Peyer's patch (tissue), 4 donors: Measurements from ENCODE around the gene SHANK1. TPM values are rescaled to one million over a fixed set of nuclear protein-coding genes. Genes with fewer than 3 reads are reported as not detected.
"Not testable (repeated sequence)": the region's sequence is repeated elsewhere in the genome, so short reads cannot be mapped to it uniquely, and the experiment has no call there.

ENCODE experiments used
- DNase-seq, 3 donors: peaks; one replicate each; pipeline ENCODE4 v3.0.0-alpha.2; 2017 to 2019
- H3K27ac ChIP-seq, 4 donors: fragments of 200-600 bp; sonication (generic); one replicate each; pipeline ENCODE4 v1.5.1; 2016 to 2019
- H3K27me3 ChIP-seq, 2 donors: fragments of 200-600 bp; sonication (generic); one replicate each; pipeline ENCODE4 v1.5.1; 2019
- H3K36me3 ChIP-seq, 3 donors: fragments of 200-600 bp; sonication (generic); one replicate each; pipeline ENCODE4 v1.5.1; 2016 to 2019
- H3K4me1 ChIP-seq, 4 donors: fragments of 200-600 bp; sonication (generic); one replicate each; pipeline ENCODE4 v1.5.1; 2016 to 2019
- H3K4me3 ChIP-seq, 4 donors: fragments of 200-600 bp; sonication (generic); 1 replicate in 3 of 4; 2 replicates in 1 of 4; pipeline ENCODE4 v1.5.1; 2016 to 2019; ENCODE audit warnings: mild to moderate bottlenecking in 1 of 4
- H3K9me3 ChIP-seq, 4 donors: fragments of 200-600 bp; sonication (generic); one replicate each; pipeline ENCODE4 v1.5.1; 2016 to 2019; ENCODE audit warnings: mild to moderate bottlenecking in 1 of 4
- POLR2A ChIP-seq, 2 donors: fragments of 450-650 bp; IDR thresholded peaks; one replicate each; pipeline ENCODE4 v1.5.1; 2017; ENCODE audit warnings: antibody characterized with exemption in 2 of 2, mild to moderate bottlenecking in 2 of 2, moderate library complexity in 2 of 2
- total RNA-seq, 4 donors: library from RNA; depleted of rRNA; stranded (reverse); fragments of >200 nt; gene quantifications; one replicate each; pipeline ENCODE4 v1.1.0, GENCODE V29; 2016
- TF ChIP-seq, protein P1 (sequence below), 6 experiments: fragments of 450-650 bp in 4 of 6; fragments of 200-600 bp in 2 of 6; sonication (generic) in 1 of 6; IDR thresholded peaks; one replicate each; pipeline ENCODE4 v1.5.1; 2017 to 2019; ENCODE audit warnings: antibody characterized with exemption in 6 of 6, mild to moderate bottlenecking in 3 of 6, moderate library complexity in 1 of 6

SHANK1 gene
- total RNA-seq, 4 donors from 2014 or later = 0.83 to 1.3 TPM; not detected in 2

DNA sequence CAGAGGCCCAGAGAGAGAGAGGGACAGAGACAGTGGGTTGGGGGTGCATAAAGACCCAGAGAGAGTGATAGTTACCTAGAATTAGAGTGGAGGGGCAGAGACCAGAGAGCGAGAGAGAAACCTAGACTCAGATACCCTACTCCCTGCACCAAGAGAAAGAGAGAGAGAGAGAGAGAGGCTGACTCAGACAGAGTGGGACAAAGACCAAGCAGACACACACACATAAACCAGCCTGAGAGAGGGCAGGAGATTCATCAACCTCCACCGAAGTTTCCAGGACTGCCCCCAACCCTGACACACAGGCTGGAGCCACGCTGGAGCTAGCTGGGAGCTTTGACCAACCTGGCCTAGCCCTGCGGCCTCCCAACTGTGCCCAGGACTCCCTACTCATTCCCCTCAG, 92.8 kb downstream of the SHANK1 start:
- H3K4me3 ChIP-seq = no peak overlapping the region
- H3K4me1 ChIP-seq = no peaks in the 10 kb centered on the region
- H3K9me3 ChIP-seq = no peaks in the 10 kb centered on the region
- H3K36me3 ChIP-seq = no peaks in the 10 kb centered on the region
- DNase-seq = no peak
- TF ChIP-seq POLR2A (IDR thresholded peaks at IDR 0.05) = no peak
- TF ChIP-seq, protein P1, sequence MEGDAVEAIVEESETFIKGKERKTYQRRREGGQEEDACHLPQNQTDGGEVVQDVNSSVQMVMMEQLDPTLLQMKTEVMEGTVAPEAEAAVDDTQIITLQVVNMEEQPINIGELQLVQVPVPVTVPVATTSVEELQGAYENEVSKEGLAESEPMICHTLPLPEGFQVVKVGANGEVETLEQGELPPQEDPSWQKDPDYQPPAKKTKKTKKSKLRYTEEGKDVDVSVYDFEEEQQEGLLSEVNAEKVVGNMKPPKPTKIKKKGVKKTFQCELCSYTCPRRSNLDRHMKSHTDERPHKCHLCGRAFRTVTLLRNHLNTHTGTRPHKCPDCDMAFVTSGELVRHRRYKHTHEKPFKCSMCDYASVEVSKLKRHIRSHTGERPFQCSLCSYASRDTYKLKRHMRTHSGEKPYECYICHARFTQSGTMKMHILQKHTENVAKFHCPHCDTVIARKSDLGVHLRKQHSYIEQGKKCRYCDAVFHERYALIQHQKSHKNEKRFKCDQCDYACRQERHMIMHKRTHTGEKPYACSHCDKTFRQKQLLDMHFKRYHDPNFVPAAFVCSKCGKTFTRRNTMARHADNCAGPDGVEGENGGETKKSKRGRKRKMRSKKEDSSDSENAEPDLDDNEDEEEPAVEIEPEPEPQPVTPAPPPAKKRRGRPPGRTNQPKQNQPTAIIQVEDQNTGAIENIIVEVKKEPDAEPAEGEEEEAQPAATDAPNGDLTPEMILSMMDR (IDR thresholded peaks at IDR 0.05) = no peak
- H3K27me3 ChIP-seq = no peaks in the 10 kb centered on the region
- no peak overlapping the region for H3K27ac ChIP-seq

DNA sequence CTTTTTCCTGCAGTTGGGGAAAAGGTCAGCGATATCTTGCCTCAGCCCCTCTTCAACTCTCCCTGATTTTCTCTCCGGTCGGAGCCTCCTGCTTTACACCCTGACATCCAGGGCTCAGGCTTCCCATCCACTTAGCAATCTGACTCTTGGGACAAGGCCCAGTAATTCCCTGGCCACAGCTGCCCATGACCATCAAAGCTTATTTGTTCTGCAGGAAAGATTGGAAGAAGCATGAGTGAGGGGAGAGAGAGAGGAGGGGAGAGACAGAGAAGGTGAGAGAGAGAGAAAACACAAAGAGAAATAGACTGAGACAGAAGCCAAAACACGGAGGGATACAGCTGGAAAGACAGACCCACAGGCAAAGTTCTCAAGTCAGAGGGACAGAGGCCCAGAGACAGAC, 93.6 kb downstream of the SHANK1 start:
- no peaks in the 10 kb centered on the region for H3K9me3 ChIP-seq
- no peaks in the 10 kb centered on the region for H3K4me1 ChIP-seq
- no peak overlapping the region for H3K27ac ChIP-seq
- H3K27me3 ChIP-seq = no peaks in the 10 kb centered on the region
- no peak overlapping the region for H3K4me3 ChIP-seq
- no peak for DNase-seq
- no peaks in the 10 kb centered on the region for H3K36me3 ChIP-seq
- TF ChIP-seq POLR2A (IDR thresholded peaks at IDR 0.05) = no peak
- TF ChIP-seq, protein P1 (IDR thresholded peaks at IDR 0.05) = no peak

DNA sequence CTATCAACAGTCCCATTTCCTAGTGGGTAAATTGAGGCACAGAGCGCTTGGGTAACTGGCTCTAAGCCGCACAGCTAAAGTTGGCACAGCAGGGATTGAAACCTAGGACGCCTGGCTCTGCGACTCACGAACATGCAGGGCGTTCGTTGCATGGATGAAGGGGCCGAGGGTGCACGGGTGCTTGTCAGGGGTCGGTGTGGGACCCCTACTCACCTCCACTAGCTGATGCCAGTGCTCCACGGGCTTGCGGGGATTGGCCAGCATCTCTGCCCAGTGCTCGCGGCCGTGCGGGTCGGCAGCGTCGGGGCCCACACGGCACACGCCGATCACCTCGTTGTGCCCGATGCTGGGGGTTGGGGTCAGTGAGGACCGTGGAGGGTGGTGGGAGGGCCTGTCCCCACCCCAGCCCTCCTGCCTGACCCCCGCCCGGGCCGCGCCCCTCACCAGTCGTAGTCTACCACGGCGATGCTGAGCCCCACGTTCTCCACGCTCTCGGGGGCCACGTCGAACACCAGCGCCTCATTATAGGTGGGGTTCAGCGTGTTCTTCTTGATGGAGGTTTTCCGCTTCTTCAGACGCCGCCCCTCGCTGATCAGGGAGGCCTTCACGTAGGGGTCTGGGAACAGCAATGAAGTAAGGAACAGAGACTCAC, 94.5 kb downstream of the SHANK1 start:
- TF ChIP-seq, protein P1 (IDR thresholded peaks at IDR 0.05) = no peak
- TF ChIP-seq POLR2A (IDR thresholded peaks at IDR 0.05) = no peak
- no peaks in the 10 kb centered on the region for H3K36me3 ChIP-seq
- H3K27me3 ChIP-seq = no peaks in the 10 kb centered on the region
- H3K27ac ChIP-seq = no peak overlapping the region
- H3K4me1 ChIP-seq = no peaks in the 10 kb centered on the region
- H3K4me3 ChIP-seq = no peak overlapping the region
- no peaks in the 10 kb centered on the region for H3K9me3 ChIP-seq
- DNase-seq = no peak

DNA sequence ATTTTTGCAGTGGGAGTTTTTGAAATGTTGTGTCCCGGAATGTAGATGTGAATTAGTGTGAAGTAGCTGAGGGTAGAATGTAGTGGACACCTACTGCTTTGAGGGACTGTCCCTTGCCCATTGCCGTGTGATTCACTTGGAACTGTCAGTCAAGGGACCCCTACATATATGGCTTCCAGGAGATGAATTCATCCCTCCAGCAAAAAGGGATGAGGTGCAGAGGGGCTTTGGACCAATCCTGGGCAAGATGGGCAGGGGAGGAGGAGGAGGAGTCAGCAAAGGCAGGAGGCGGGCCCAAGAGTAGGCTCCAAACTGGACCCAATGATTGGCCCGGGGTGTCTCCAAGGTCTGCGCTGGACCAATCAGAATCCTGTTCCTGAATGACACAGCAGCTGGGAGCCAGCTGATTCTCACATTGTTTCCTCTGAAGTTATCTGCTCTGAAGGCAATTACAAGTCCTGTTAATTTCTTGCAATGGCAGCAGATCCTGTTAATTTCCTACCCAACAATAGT, 99.2 kb downstream of the SHANK1 start:
- not testable (repeated sequence) for H3K4me3 ChIP-seq, H3K36me3 ChIP-seq, H3K4me1 ChIP-seq, H3K9me3 ChIP-seq, DNase-seq, H3K27me3 ChIP-seq, H3K27ac ChIP-seq

DNA sequence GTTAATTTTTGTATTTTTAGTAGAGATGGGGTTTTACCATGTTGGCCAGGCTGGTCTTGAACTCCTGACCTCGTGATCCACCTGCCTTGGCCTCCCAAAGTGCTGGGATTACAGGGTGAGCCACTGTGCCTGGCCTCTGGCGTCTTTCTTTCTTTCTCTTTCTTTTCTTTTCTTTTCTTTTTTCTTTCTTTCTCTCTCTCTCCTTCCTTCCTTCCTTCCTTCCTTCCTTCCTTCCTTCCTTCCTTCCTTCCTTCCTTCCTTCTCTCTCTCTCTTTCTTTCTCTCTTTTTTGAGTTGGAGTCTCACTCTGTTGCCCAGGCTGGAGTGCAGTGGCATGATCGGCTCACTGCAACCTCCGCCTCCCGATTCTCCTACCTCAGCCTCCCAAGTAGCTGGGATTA, 100.4 kb downstream of the SHANK1 start:
- H3K27ac ChIP-seq, DNase-seq, H3K27me3 ChIP-seq, H3K4me3 ChIP-seq, H3K4me1 ChIP-seq, H3K36me3 ChIP-seq, H3K9me3 ChIP-seq: not testable (repeated sequence)

DNA sequence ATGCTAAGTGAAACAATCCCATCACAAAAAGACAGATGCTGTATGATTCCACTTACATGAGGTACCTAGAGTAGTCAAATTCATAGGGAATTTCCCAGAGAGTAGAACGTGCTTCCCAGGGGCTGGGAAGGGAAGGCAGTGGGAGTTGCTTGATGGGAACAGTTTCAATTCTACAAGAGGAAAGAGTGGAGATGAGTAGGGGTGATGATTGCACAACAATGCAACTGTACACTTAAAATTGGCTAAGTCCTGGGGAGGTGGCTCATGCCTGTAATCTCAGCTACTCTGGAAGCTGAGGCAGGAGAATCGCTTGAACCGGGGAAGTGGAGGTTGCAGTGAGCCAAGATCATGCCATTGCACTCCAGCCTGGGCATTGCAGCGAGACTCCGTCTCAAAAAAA, 101.2 kb downstream of the SHANK1 start:
- not testable (repeated sequence) for H3K4me1 ChIP-seq, H3K4me3 ChIP-seq, DNase-seq, H3K9me3 ChIP-seq, H3K27ac ChIP-seq, H3K27me3 ChIP-seq, H3K36me3 ChIP-seq

DNA sequence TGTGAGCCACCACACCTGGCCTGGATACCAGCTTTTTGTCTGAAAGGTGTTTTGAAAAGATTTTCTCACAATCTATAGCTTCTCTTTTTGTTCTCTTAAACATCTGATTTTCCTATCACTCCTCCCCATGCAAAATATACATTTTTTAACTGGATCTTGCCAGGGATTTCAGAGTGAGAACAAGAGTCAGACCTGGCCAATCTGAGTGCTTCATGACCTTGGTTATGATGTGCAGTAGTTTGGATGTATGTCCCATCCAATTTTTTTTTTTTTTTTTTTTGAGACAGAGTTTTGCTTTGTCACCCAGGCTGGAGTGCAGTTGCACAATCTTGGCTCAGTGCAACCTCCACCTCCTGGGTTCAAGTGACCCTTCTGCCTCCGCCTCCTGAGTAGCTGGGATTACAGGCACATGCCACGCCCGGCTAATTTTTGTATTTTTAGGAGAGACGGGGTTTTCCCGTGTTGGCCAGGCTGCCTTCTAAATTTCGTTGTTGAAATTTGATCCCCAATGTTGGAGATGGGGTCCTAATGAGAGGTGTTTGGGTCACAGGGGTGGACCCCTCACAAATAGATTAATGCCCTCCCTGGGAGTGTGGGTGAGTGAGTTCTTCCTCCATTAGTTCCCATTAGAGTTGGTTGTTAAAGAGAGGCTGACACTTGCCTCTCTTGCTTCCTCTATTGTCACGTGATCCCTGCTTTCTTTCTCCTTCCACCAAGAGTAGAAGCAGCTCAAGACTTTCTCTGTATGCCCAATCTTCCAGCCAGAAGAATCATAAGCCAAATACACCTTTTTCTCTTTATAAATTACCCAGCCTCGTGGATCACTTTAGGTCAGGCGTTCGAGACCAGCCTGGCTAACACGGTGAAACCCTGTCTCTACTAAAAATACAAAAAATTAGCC, 106.8 kb downstream of the SHANK1 start:
- not testable (repeated sequence) for DNase-seq, H3K4me3 ChIP-seq, H3K4me1 ChIP-seq, H3K27me3 ChIP-seq, H3K9me3 ChIP-seq, H3K36me3 ChIP-seq, H3K27ac ChIP-seq

Other genes starting within 250 kb of the SHANK1 start
- gene EMC10, start 243.3 kb downstream of the SHANK1 start, total RNA-seq = 100 to 1,000 TPM in 3 of 4 donors, 10 to 100 TPM in 1; 63.5 to 134 (median 117) TPM
- gene GARIN5A, start 243.0 kb downstream of the SHANK1 start, total RNA-seq = 1 to 10 TPM in 2 of 4 donors, not detected in 2; 2.0 to 2.5 TPM
- gene JOSD2, start 208.6 kb downstream of the SHANK1 start, total RNA-seq = 10 to 100 TPM; 10.7 to 41.3 (median 26.6) TPM
- 10 to 100 TPM in 1 of 4 donors, 1 to 10 TPM in 2, not detected in 1; 1.6 to 31.9 (median 4.5) TPM for gene ASPDH, start 205.9 kb downstream of the SHANK1 start, total RNA-seq
- gene LRRC4B, start 151.4 kb downstream of the SHANK1 start, total RNA-seq = 1 to 10 TPM in 2 of 4 donors, under 1 TPM in 2; 0.35 to 2.0 (median 1.4) TPM
- gene SYT3, start 79.9 kb downstream of the SHANK1 start, total RNA-seq = 1 to 10 TPM in 1 of 4 donors, not detected in 3; 1.2 TPM
- gene C19orf81, start 70.4 kb downstream of the SHANK1 start, total RNA-seq = not detected
- gene CLEC11A, start 3.6 kb upstream of the SHANK1 start, total RNA-seq = 1 to 10 TPM in 3 of 4 donors, not detected in 1; 3.3 to 4.6 (median 4.0) TPM
- gene GPR32, start 50.7 kb upstream of the SHANK1 start, total RNA-seq = not detected
- not detected for gene ACP4, start 70.6 kb upstream of the SHANK1 start, total RNA-seq
- 10 to 100 TPM; 24.5 to 60.2 (median 47.3) TPM for gene KLK1, start 104.0 kb upstream of the SHANK1 start, total RNA-seq
- gene KLK15, start 113.8 kb upstream of the SHANK1 start, total RNA-seq = not detected
- 1 to 10 TPM in 3 of 4 donors, not detected in 1; 1.2 to 2.4 (median 1.9) TPM for gene KLK3, start 135.1 kb upstream of the SHANK1 start, total RNA-seq
- gene KLK2, start 153.6 kb upstream of the SHANK1 start, total RNA-seq = not detected
- gene KLK4, start 191.6 kb upstream of the SHANK1 start, total RNA-seq = 1 to 10 TPM in 1 of 4 donors, not detected in 3; 1.4 TPM
- gene KLK5, start 233.2 kb upstream of the SHANK1 start, total RNA-seq = not detected
- not detected for gene KLK6, start 249.8 kb upstream of the SHANK1 start, total RNA-seq